Measurements from ENCODE around the gene LRRC17. TPM values are rescaled to one million over a fixed set of nuclear protein-coding genes. Genes with fewer than 3 reads are reported as not detected.

Gene LRRC17
- total RNA-seq, 1 experiment from 2014 or later: 0.11 TPM

GRCh38 chr7:102869195-102869594 is 43.6 kb upstream of the LRRC17 start:
- DNase-seq: no peak
- Histone ChIP-seq H3F3A (ENCODE audit: low read length, unreplicated experiment) (peaks cover 10% of the 10 kb centered on the region), H3K79me2 (ENCODE audit: low read length) (no peaks in the 10 kb centered on the region), H3K36me3 (ENCODE audit: low read depth, low read length) (no peaks in the 10 kb centered on the region), H2AFZ (ENCODE audit: low read length) (no peak overlapping the region), H3K9ac (ENCODE audit: low read length) (no peak overlapping the region), H3K27ac (ENCODE audit: low read length) (no peak overlapping the region), H4K20me1 (ENCODE audit: low read length) (no peaks in the 10 kb centered on the region), H3K4me1 (ENCODE audit: insufficient read depth, low read length) (peaks cover 42% of the 10 kb centered on the region), H3K9me2 (replicated peaks; ENCODE audit: low read length) (no peaks in the 10 kb centered on the region), H3K9me3 (ENCODE audit: low read length) (no peaks in the 10 kb centered on the region), H3K4me2 (ENCODE audit: low read length) (no peak overlapping the region), H3K4me3 (ENCODE audit: low read length) (no peak overlapping the region), H3K27me3 (ENCODE audit: low read length) (no peaks in the 10 kb centered on the region)
- no peak for ATAC-seq
- CTCF ChIA-PET: no interaction called here
- BruUV-seq (replicated peaks): no TSS peak
- POLR2A ChIA-PET (ENCODE audit: unreplicated experiment): no interaction called here
- no peak for TF ChIP-seq EZH2 (IDR thresholded peaks at IDR 0.05; ENCODE audit: low read length, unreplicated experiment)
- intact Hi-C loops (cut with micrococcal nuclease): no loop called here

GRCh38 chr7:102872460-102872859 is 40.3 kb upstream of the LRRC17 start:
- intact Hi-C loops (cut with micrococcal nuclease): loop anchor here (5.0 to 10.0 kb wide), 2 partner anchors 35 to 108 kb away; no protein-coding TSS in a partner anchor
- Histone ChIP-seq H3K36me3 (ENCODE audit: low read depth, low read length) (no peaks in the 10 kb centered on the region), H3K27me3 (ENCODE audit: low read length) (no peaks in the 10 kb centered on the region), H3K79me2 (ENCODE audit: low read length) (no peaks in the 10 kb centered on the region), H3K9me2 (replicated peaks; ENCODE audit: low read length) (no peaks in the 10 kb centered on the region), H4K20me1 (ENCODE audit: low read length) (no peaks in the 10 kb centered on the region), H3F3A (ENCODE audit: low read length, unreplicated experiment) (peaks cover 10% of the 10 kb centered on the region), H3K9ac (ENCODE audit: low read length) (peak overlapping the region; percentile 61; the same call in 1 of the 2 replicates), H3K4me2 (ENCODE audit: low read length) (peak overlapping the region; percentile 62), H2AFZ (ENCODE audit: low read length) (0 out of 2 replicates have a peak overlapping the region, but pooled peaks have one; percentile 1), H3K4me1 (ENCODE audit: insufficient read depth, low read length) (peaks cover 52% of the 10 kb centered on the region), H3K9me3 (ENCODE audit: low read length) (no peaks in the 10 kb centered on the region), H3K4me3 (ENCODE audit: low read length) (no peak overlapping the region), H3K27ac (ENCODE audit: low read length) (peak overlapping the region; percentile 92)
- DNase-seq (peak; percentile 80), ATAC-seq (peak; percentile 26)
- ChIA-PET POLR2A (ENCODE audit: unreplicated experiment) (interaction anchor here (0.6 kb wide), 1 partner anchor 14 kb away, joined by 3 read pairs; no protein-coding TSS in a partner anchor), CTCF (interaction anchor here (0.6 kb wide), 1 partner anchor 44 kb away, joined by 8 read pairs; no protein-coding TSS in a partner anchor)
- TF ChIP-seq CTCF (conservative IDR thresholded peaks at IDR 0.05; ENCODE audit: low read depth, low read length): no peak
- TF ChIP-seq EZH2 (IDR thresholded peaks at IDR 0.05; ENCODE audit: low read length, unreplicated experiment): no peak
- TF ChIP-seq EZH2phosphoT487 (IDR thresholded peaks at IDR 0.05; ENCODE audit: borderline replicate concordance, low read length): no peak
- no TSS peak for BruUV-seq (replicated peaks)

GRCh38 chr7:102873470-102874165 is 39.2 kb upstream of the LRRC17 start:
- Histone ChIP-seq H3F3A (ENCODE audit: low read length, unreplicated experiment) (peaks cover 10% of the 10 kb centered on the region), H3K4me2 (ENCODE audit: low read length) (peak overlapping the region; percentile 62), H2AFZ (ENCODE audit: low read length) (peak overlapping the region; percentile 19; the same call in 1 of the 2 replicates), H4K20me1 (ENCODE audit: low read length) (no peaks in the 10 kb centered on the region), H3K27ac (ENCODE audit: low read length) (peak overlapping the region; percentile 92), H3K9me2 (replicated peaks; ENCODE audit: low read length) (no peaks in the 10 kb centered on the region), H3K9me3 (ENCODE audit: low read length) (no peaks in the 10 kb centered on the region), H3K9ac (ENCODE audit: low read length) (peak overlapping the region; percentile 61), H3K36me3 (ENCODE audit: low read depth, low read length) (no peaks in the 10 kb centered on the region), H3K4me1 (ENCODE audit: insufficient read depth, low read length) (peaks cover 52% of the 10 kb centered on the region), H3K27me3 (ENCODE audit: low read length) (no peaks in the 10 kb centered on the region), H3K79me2 (ENCODE audit: low read length) (no peaks in the 10 kb centered on the region), H3K4me3 (ENCODE audit: low read length) (no peak overlapping the region)
- DNase-seq (no peak), ATAC-seq (peak; percentile 6)
- CTCF ChIA-PET: interaction anchor here (0.5 to 1.4 kb wide), 2 partner anchors 116 to 188 kb away, joined by 4 to 15 read pairs; no protein-coding TSS in a partner anchor
- TSS peak; percentile 46 for BruUV-seq (replicated peaks)
- POLR2A ChIA-PET (ENCODE audit: unreplicated experiment): interaction anchor here (0.7 kb wide), 1 partner anchor 115 kb away, joined by 6 read pairs; no protein-coding TSS in a partner anchor
- TF ChIP-seq EZH2 (IDR thresholded peaks at IDR 0.05; ENCODE audit: low read length, unreplicated experiment) (no peak), EZH2phosphoT487 (IDR thresholded peaks at IDR 0.05; ENCODE audit: borderline replicate concordance, low read length) (no peak), CTCF (conservative IDR thresholded peaks at IDR 0.05; ENCODE audit: low read depth, low read length) (no peak)
- intact Hi-C loops (cut with micrococcal nuclease): loop anchor here (1.0 to 10.0 kb wide), 3 partner anchors 36 to 118 kb away; no protein-coding TSS in a partner anchor
